ENCODE data around the gene PPP1R9A. TPM values are rescaled to one million over a fixed set of nuclear protein-coding genes. Genes with fewer than 3 reads are reported as not detected.

The PPP1R9A gene
- polyA plus RNA-seq, 1 donor from 2014 or later: 52.8 TPM

DNA sequence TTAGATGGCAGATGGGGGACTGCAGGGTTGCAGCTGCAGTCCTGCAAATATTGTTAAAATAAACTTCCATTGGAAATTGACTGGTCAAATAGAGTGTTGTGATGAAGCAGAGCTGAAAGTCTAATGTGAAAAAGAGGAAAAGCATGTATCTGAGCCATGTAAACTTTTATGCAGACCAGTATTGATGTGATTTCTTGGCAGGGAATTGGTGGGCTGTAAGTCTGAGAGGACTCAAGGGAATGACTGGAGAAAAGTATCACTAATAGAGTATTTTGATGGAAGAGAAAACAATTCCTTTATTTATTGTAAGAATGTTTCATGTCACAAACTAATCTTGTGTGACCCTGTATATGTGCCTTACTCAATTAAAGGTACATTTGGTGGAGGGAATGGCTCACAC, 155.5 kb downstream of the PPP1R9A start:
- Histone ChIP-seq H3K9me2 (ENCODE audit: insufficient read depth, low read length) (no peaks in the 10 kb centered on the region), H4K20me1 (ENCODE audit: insufficient read depth) (no peaks in the 10 kb centered on the region), H3K79me2 (replicated peaks; ENCODE audit: insufficient read depth, low read length) (no peaks in the 10 kb centered on the region), H3K27me3 (ENCODE audit: insufficient read depth, low read depth, low read length) (no peaks in the 10 kb centered on the region), H3F3A (ENCODE audit: insufficient read depth, low read length, poor library complexity, severe bottlenecking) (no peaks in the 10 kb centered on the region), H3K4me3 (ENCODE audit: low read length) (no peak overlapping the region), H3K4me2 (ENCODE audit: low read length) (no peak overlapping the region), H3K36me3 (ENCODE audit: insufficient read depth, low read length) (no peaks in the 10 kb centered on the region), H3K9me3 (ENCODE audit: low read length) (no peaks in the 10 kb centered on the region), H2AFZ (ENCODE audit: low read depth, low read length) (no peak overlapping the region), H3K27ac (ENCODE audit: low read length) (no peak overlapping the region), H3K9ac (ENCODE audit: low read length) (no peak overlapping the region)
- no peak for TF ChIP-seq EP300 (conservative IDR thresholded peaks at IDR 0.05; ENCODE audit: poor library complexity, severe bottlenecking)
- TF ChIP-seq TAF1 (IDR thresholded peaks at IDR 0.05; ENCODE audit: low read depth): no peak
- no peak for TF ChIP-seq REST (IDR thresholded peaks at IDR 0.05; ENCODE audit: borderline replicate concordance)
- TF ChIP-seq MXI1 (conservative IDR thresholded peaks at IDR 0.05; ENCODE audit: poor library complexity, severe bottlenecking): no peak
- no peak for TF ChIP-seq EZH2 (IDR thresholded peaks at IDR 0.05; ENCODE audit: borderline replicate concordance, insufficient read depth, low read length, poor library complexity, severe bottlenecking)

- no peaks in the 10 kb centered on the region for H3K36me3 ChIP-seq (ENCODE audit: insufficient read depth, low read length)
- H3K27me3 ChIP-seq (ENCODE audit: insufficient read depth, low read depth, low read length): no peaks in the 10 kb centered on the region
- H2AFZ ChIP-seq (ENCODE audit: low read depth, low read length): no peak overlapping the region
- no peaks in the 10 kb centered on the region for H3K9me3 ChIP-seq (ENCODE audit: low read length)
- H3K79me2 ChIP-seq (replicated peaks; ENCODE audit: insufficient read depth, low read length): peaks cover 3% of the 10 kb centered on the region
- no peak for TF ChIP-seq SMC3 (conservative IDR thresholded peaks at IDR 0.05; ENCODE audit: poor library complexity)
- no peak for TF ChIP-seq REST (IDR thresholded peaks at IDR 0.05; ENCODE audit: borderline replicate concordance)
- TF ChIP-seq EP300 (conservative IDR thresholded peaks at IDR 0.05; ENCODE audit: poor library complexity, severe bottlenecking): no peak
- TF ChIP-seq RAD21 (conservative IDR thresholded peaks at IDR 0.05): no peak
- TF ChIP-seq TAF1 (IDR thresholded peaks at IDR 0.05; ENCODE audit: low read depth): no peak
- TF ChIP-seq EZH2 (IDR thresholded peaks at IDR 0.05; ENCODE audit: borderline replicate concordance, insufficient read depth, low read length, poor library complexity, severe bottlenecking): no peak
- TF ChIP-seq, protein P1, sequence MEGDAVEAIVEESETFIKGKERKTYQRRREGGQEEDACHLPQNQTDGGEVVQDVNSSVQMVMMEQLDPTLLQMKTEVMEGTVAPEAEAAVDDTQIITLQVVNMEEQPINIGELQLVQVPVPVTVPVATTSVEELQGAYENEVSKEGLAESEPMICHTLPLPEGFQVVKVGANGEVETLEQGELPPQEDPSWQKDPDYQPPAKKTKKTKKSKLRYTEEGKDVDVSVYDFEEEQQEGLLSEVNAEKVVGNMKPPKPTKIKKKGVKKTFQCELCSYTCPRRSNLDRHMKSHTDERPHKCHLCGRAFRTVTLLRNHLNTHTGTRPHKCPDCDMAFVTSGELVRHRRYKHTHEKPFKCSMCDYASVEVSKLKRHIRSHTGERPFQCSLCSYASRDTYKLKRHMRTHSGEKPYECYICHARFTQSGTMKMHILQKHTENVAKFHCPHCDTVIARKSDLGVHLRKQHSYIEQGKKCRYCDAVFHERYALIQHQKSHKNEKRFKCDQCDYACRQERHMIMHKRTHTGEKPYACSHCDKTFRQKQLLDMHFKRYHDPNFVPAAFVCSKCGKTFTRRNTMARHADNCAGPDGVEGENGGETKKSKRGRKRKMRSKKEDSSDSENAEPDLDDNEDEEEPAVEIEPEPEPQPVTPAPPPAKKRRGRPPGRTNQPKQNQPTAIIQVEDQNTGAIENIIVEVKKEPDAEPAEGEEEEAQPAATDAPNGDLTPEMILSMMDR (IDR thresholded peaks at IDR 0.05; ENCODE audit: poor library complexity, severe bottlenecking): no peak
- TF ChIP-seq MXI1 (conservative IDR thresholded peaks at IDR 0.05; ENCODE audit: poor library complexity, severe bottlenecking): no peak
- TF ChIP-seq POLR2AphosphoS5 (IDR thresholded peaks at IDR 0.05): no peak
- H3K9me2 ChIP-seq (ENCODE audit: insufficient read depth, low read length): no peaks in the 10 kb centered on the region
- no peaks in the 10 kb centered on the region for H4K20me1 ChIP-seq (ENCODE audit: insufficient read depth)
- no peak overlapping the region for H3K27ac ChIP-seq (ENCODE audit: low read length)
- H3K4me2 ChIP-seq (ENCODE audit: low read length): no peak overlapping the region
- peaks cover 3% of the 10 kb centered on the region for H3F3A ChIP-seq (ENCODE audit: insufficient read depth, low read length, poor library complexity, severe bottlenecking)
- no peak overlapping the region for H3K9ac ChIP-seq (ENCODE audit: low read length)
- no peak overlapping the region for H3K4me3 ChIP-seq (ENCODE audit: low read length)
These were observed 159.5 kb downstream of the PPP1R9A start for GRCh38 chr7:95066737-95067530.

Measured in neural cell (in vitro differentiated cells).